Aorta (tissue), 5 donors: ENCODE measurements around the gene TCEA3. TPM values are rescaled to one million over a fixed set of nuclear protein-coding genes. Genes with fewer than 3 reads are reported as not detected.

ENCODE experiments used
- ATAC-seq: fragments of 200-7000 bp; cut with Tn5 transposase; one replicate; pipeline ENCODE4 v1.9.1; 2022; ENCODE audit warnings: moderate library complexity; ENCODE audit not compliant: low FRiP score
- DNase-seq, 2 donors: peaks; one replicate each; pipeline ENCODE4 v3.0.0-alpha.2; 2020
- H3K27ac ChIP-seq, 2 donors: one replicate each; pipeline ENCODE4 v1.5.1; 2013; ENCODE audit warnings: low read length in 2 of 2, mild to moderate bottlenecking in 2 of 2, moderate library complexity in 2 of 2, control low read depth in 1 of 2, inconsistent platforms in 1 of 2, low read depth in 1 of 2
- H3K27me3 ChIP-seq, 2 donors: one replicate each; pipeline ENCODE4 v1.6.1; 2013; ENCODE audit warnings: control low read depth in 1 of 2, low read length in 1 of 2, mild to moderate bottlenecking in 1 of 2, moderate library complexity in 1 of 2; ENCODE audit not compliant: insufficient read depth in 2 of 2, control insufficient read depth in 1 of 2
- H3K36me3 ChIP-seq, 2 donors: one replicate each; pipeline ENCODE4 v1.6.1; 2013; ENCODE audit warnings: control low read depth in 1 of 2, low read length in 1 of 2, mild to moderate bottlenecking in 1 of 2; ENCODE audit not compliant: insufficient read depth in 2 of 2, control insufficient read depth in 1 of 2
- H3K4me1 ChIP-seq, 2 donors: one replicate each; pipeline ENCODE4 v1.6.1; 2013; ENCODE audit warnings: low read length in 2 of 2, control low read depth in 1 of 2, mild to moderate bottlenecking in 1 of 2, moderate library complexity in 1 of 2; ENCODE audit not compliant: insufficient read depth in 2 of 2, control insufficient read depth in 1 of 2
- H3K4me3 ChIP-seq, 2 donors: one replicate each; pipeline ENCODE4 v1.5.1; 2013; ENCODE audit warnings: low read length in 2 of 2, control low read depth in 1 of 2, mild to moderate bottlenecking in 1 of 2
- H3K9me3 ChIP-seq: one replicate; pipeline ENCODE4 v1.6.1; 2013; ENCODE audit warnings: mild to moderate bottlenecking, low read length; ENCODE audit not compliant: control insufficient read depth
- WGBS, 2 donors: extraction: QIAGEN DNeasy Blood & Tissue Kit; methylation state at CpG; one replicate each; pipeline ENCODE4 v1.1.7; 2013; 5-methylcytosine and 5-hydroxymethylcytosine counted together
- intact Hi-C, 2 donors: fragments of 100-400 bp; cut with DNase I; formaldehyde crosslinking; loops; one replicate each; pipeline versions ENCODE4 v1.14.2 to v1.15.0; 2022
- polyA plus RNA-seq, 2 donors: library from polyadenylated mRNA; stranded (reverse); fragments of 200-250 nt; gene quantifications; one replicate each; pipeline ENCODE4 v1.2.3, GENCODE V29; 2013
- total RNA-seq, 2 donors: library from RNA; stranded (reverse); fragmentation: NEBNext Ultra II Directional; extraction: Animal tissue kit (Norgen Biotek cat#: 25700); gene quantifications; one replicate each; pipeline ENCODE4 v1.2.1, GENCODE V29; 2021
- donor health status: healthy with polysubstance abuse.
- donor health status: Bipolar disorder and iron deficiency.
- donor health status: DM: no; HTN: no; CAD: no.
- donor health status: DM: no; HTN: no; CAD: no.
- donor health status: DM: yes; HTN: yes; CAD: no.

The TCEA3 gene
- total and polyA plus RNA-seq, 4 donors: 25.7 to 51.3 (median 34.2) TPM

- 92 to 94% methylated on average over 4 of the region's 4 CpGs for WGBS, 2 donors
- ATAC-seq (no peak), DNase-seq (no peak)
- no peak overlapping the region for H3K27ac ChIP-seq
- H3K36me3 ChIP-seq: no peaks in the 10 kb centered on the region
- H3K4me3 ChIP-seq: no peak overlapping the region
- intact Hi-C loops: no loop called here
- H3K4me1 ChIP-seq: no peaks in the 10 kb centered on the region
- H3K27me3 ChIP-seq: no peaks in the 10 kb centered on the region
- H3K9me3 ChIP-seq: no peaks in the 10 kb centered on the region
Observed at GRCh38 chr1:23450894-23451293, 26.3 kb upstream of the TCEA3 start.

GRCh38 chr1:23449958-23450357 is 25.4 kb upstream of the TCEA3 start:
- H3K27me3 ChIP-seq: no peaks in the 10 kb centered on the region
- intact Hi-C loops: no loop called here
- no peaks in the 10 kb centered on the region for H3K4me1 ChIP-seq
- 92 to 95% methylated on average over 4 of the region's 4 CpGs for WGBS, 2 donors
- no peaks in the 10 kb centered on the region for H3K9me3 ChIP-seq
- no peak overlapping the region for H3K27ac ChIP-seq
- no peak for DNase-seq
- H3K36me3 ChIP-seq: no peaks in the 10 kb centered on the region
- H3K4me3 ChIP-seq: no peak overlapping the region
- no peak for ATAC-seq

- H3K9me3 ChIP-seq: no peaks in the 10 kb centered on the region
- ATAC-seq (no peak), DNase-seq (no peak)
- WGBS, 2 donors: 77 to 80% methylated on average over 6 of the region's 6 CpGs
- H3K4me1 ChIP-seq: no peaks in the 10 kb centered on the region
- H3K4me3 ChIP-seq: no peak overlapping the region
- H3K27ac ChIP-seq: no peak overlapping the region
- no peaks in the 10 kb centered on the region for H3K36me3 ChIP-seq
- intact Hi-C loops: no loop called here
- H3K27me3 ChIP-seq: no peaks in the 10 kb centered on the region
Observed at GRCh38 chr1:23449306-23449705, 24.8 kb upstream of the TCEA3 start.

GRCh38 chr1:23448846-23449245 is 24.3 kb upstream of the TCEA3 start:
- Histone ChIP-seq H3K9me3 (no peaks in the 10 kb centered on the region), H3K27me3 (no peaks in the 10 kb centered on the region), H3K36me3 (no peaks in the 10 kb centered on the region), H3K27ac (no peak overlapping the region), H3K4me1 (no peaks in the 10 kb centered on the region), H3K4me3 (no peak overlapping the region)
- ATAC-seq: no peak
- 63 to 80% methylated on average over 1 of the region's 1 CpG for WGBS, 2 donors
- no peak for DNase-seq
- intact Hi-C loops: no loop called here

GRCh38 chr1:23446661-23447310 is 22.2 kb upstream of the TCEA3 start:
- intact Hi-C loops: no loop called here
- Histone ChIP-seq H3K4me1 (no peaks in the 10 kb centered on the region), H3K36me3 (peaks cover 0 to 4% of the 10 kb centered on the region in 2 donors), H3K27me3 (no peaks in the 10 kb centered on the region), H3K27ac (no peak overlapping the region), H3K4me3 (no peak overlapping the region), H3K9me3 (no peaks in the 10 kb centered on the region)
- ATAC-seq (no peak), DNase-seq (no peak)
- 87% methylated on average over 8 of the region's 8 CpGs for WGBS, 2 donors

GRCh38 chr1:23444596-23445390 is 20.2 kb upstream of the TCEA3 start:
- Histone ChIP-seq H3K9me3 (no peaks in the 10 kb centered on the region), H3K27me3 (no peaks in the 10 kb centered on the region), H3K4me3 (no peak overlapping the region), H3K4me1 (no peaks in the 10 kb centered on the region), H3K27ac (no peak overlapping the region), H3K36me3 (peaks cover 0 to 7% of the 10 kb centered on the region in 2 donors)
- ATAC-seq: no peak
- WGBS, 2 donors: 90 to 95% methylated on average over 4 of the region's 4 CpGs
- intact Hi-C loops: no loop called here
- no peak for DNase-seq

- Histone ChIP-seq H3K27me3 (no peaks in the 10 kb centered on the region), H3K36me3 (peaks cover 0 to 7% of the 10 kb centered on the region in 2 donors), H3K27ac (no peak overlapping the region), H3K9me3 (no peaks in the 10 kb centered on the region), H3K4me1 (no peaks in the 10 kb centered on the region), H3K4me3 (no peak overlapping the region)
- DNase-seq (peak; percentile 78 to 80), ATAC-seq (peak; percentile 92)
- intact Hi-C loops: no loop called here
- WGBS, 2 donors: 92 to 93% methylated on average over 4 of the region's 4 CpGs
Observed at GRCh38 chr1:23444104-23444533, 19.6 kb upstream of the TCEA3 start.

- WGBS, 2 donors: 80 to 87% methylated on average over 3 of the region's 3 CpGs
- DNase-seq: no peak
Observed at GRCh38 chr1:23442751-23443150, 18.2 kb upstream of the TCEA3 start.

More at GRCh38 chr1:23442751-23443150, 18.2 kb upstream of the TCEA3 start:
- Histone ChIP-seq H3K4me1 (no peaks in the 10 kb centered on the region), H3K27me3 (no peaks in the 10 kb centered on the region), H3K36me3 (peaks cover 0 to 7% of the 10 kb centered on the region in 2 donors), H3K27ac (no peak overlapping the region), H3K4me3 (no peak overlapping the region), H3K9me3 (no peaks in the 10 kb centered on the region)
- intact Hi-C loops: no loop called here
- ATAC-seq: no peak
